Mucosa of descending colon (tissue), 3 donors: Measurements from ENCODE around the gene ASXL2. TPM values are rescaled to one million over a fixed set of nuclear protein-coding genes. Genes with fewer than 3 reads are reported as not detected.
"Not testable (repeated sequence)": the region's sequence is repeated elsewhere in the genome, so short reads cannot be mapped to it uniquely, and the experiment has no call there.

Experiments used
- ATAC-seq: fragments of 200-7000 bp; cut with Tn5 transposase; one replicate; pipeline ENCODE4 v1.9.1; 2020; ENCODE audit warnings: mild to moderate bottlenecking, moderate library complexity
- DNase-seq, 3 donors: peaks; one replicate each; pipeline ENCODE4 v3.0.0-alpha.2; 2020
- H3K36me3 ChIP-seq: fragments of 200-600 bp; one replicate; pipeline ENCODE4 v1.8.0; 2021; ENCODE audit warnings: low read depth, mild to moderate bottlenecking
- H3K4me1 ChIP-seq: fragments of 200-600 bp; one replicate; pipeline ENCODE4 v1.8.0; 2021; ENCODE audit warnings: low read depth, mild to moderate bottlenecking
- H3K4me3 ChIP-seq: fragments of 200-600 bp; one replicate; pipeline ENCODE4 v1.8.0; 2021; ENCODE audit warnings: mild to moderate bottlenecking
- H3K9me3 ChIP-seq: fragments of 200-600 bp; one replicate; pipeline ENCODE4 v1.8.0; 2021; ENCODE audit warnings: mild to moderate bottlenecking
- intact Hi-C, 2 donors: fragments of 100-400 bp; cut with DNase I in 1 of 2; cut with micrococcal nuclease in 1 of 2; formaldehyde crosslinking; loops; one replicate each; pipeline versions ENCODE4 v1.11.0 to v1.11.1; 2022; cut with DNase I, micrococcal nuclease
- total RNA-seq, 3 donors: library from RNA; stranded (reverse); fragmentation: NEBNext Ultra II Directional in 2 of 3; extraction: Animal tissue kit (Norgen Biotek cat#: 25700) in 2 of 3; gene quantifications; one replicate each; pipeline versions ENCODE4 v1.2.1 to v1.2.4, GENCODE V29; 2021 to 2023
- TF ChIP-seq, protein P1 (sequence below): fragments of 200-600 bp; IDR thresholded peaks from one replicate; pipeline ENCODE4 v1.8.0; 2022; ENCODE audit warnings: antibody characterized with exemption, mild to moderate bottlenecking
- donor health status: DM: no; HTN: no; CAD: no; lungs with moderate emphysema.
- donor health status: DM: no; HTN: no; CAD: no.
- donor health status: DM: no; HTN: yes; CAD: no.

The ASXL2 gene
- total RNA-seq, 3 donors from 2014 or later: 29.9 to 39.2 (median 33.4) TPM

DNA sequence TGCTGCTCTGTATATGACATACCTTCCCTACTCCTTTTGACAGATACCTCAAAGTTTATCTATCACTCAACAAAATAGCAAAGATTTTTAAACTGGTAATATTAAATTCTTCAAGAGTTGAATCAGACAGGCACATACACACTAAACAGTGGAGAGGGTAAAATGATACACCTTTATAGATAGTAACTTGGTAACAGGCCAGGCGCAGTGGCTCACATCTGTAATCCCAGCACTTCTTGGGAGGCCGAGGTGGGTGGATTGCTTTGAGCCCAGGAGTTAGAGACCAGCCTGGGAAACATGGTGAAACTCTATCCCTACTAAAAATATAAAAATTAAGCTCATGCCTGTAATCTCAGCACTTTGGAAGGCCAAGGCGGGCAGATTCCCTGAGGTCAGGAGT, 23.2 kb downstream of the ASXL2 start:
- intact Hi-C loops: no loop called here
- no peaks in the 10 kb centered on the region for H3K9me3 ChIP-seq
- H3K4me1 ChIP-seq: peaks cover 16% of the 10 kb centered on the region
- H3K36me3 ChIP-seq: no peaks in the 10 kb centered on the region
- no peak overlapping the region for H3K4me3 ChIP-seq
- TF ChIP-seq, protein P1, sequence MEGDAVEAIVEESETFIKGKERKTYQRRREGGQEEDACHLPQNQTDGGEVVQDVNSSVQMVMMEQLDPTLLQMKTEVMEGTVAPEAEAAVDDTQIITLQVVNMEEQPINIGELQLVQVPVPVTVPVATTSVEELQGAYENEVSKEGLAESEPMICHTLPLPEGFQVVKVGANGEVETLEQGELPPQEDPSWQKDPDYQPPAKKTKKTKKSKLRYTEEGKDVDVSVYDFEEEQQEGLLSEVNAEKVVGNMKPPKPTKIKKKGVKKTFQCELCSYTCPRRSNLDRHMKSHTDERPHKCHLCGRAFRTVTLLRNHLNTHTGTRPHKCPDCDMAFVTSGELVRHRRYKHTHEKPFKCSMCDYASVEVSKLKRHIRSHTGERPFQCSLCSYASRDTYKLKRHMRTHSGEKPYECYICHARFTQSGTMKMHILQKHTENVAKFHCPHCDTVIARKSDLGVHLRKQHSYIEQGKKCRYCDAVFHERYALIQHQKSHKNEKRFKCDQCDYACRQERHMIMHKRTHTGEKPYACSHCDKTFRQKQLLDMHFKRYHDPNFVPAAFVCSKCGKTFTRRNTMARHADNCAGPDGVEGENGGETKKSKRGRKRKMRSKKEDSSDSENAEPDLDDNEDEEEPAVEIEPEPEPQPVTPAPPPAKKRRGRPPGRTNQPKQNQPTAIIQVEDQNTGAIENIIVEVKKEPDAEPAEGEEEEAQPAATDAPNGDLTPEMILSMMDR: no peak
- DNase-seq (no peak), ATAC-seq (no peak)

DNA sequence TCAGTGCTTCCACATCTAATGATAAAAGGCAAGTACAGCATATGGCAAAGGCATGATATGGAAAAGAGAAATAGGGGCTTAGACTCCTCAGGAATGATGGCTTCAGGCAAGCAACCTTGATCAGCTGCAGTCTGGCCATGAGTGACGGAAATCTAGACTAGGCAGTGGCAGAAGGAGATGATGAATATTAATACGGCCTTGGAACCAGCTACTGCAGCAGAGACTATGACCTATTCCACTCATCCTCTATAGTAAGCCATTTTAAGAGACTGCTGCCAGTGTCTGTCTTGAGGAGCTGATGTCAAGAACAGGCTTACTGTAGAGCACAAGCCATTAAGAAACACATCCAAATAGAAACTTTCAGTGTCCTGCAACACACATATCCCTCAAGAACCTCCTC, 23.7 kb downstream of the ASXL2 start:
- ATAC-seq (no peak), DNase-seq (no peak)
- no peak overlapping the region for H3K4me3 ChIP-seq
- no peaks in the 10 kb centered on the region for H3K9me3 ChIP-seq
- intact Hi-C loops: no loop called here
- H3K36me3 ChIP-seq: no peaks in the 10 kb centered on the region
- H3K4me1 ChIP-seq: peaks cover 11% of the 10 kb centered on the region
- TF ChIP-seq, protein P1: no peak

DNA sequence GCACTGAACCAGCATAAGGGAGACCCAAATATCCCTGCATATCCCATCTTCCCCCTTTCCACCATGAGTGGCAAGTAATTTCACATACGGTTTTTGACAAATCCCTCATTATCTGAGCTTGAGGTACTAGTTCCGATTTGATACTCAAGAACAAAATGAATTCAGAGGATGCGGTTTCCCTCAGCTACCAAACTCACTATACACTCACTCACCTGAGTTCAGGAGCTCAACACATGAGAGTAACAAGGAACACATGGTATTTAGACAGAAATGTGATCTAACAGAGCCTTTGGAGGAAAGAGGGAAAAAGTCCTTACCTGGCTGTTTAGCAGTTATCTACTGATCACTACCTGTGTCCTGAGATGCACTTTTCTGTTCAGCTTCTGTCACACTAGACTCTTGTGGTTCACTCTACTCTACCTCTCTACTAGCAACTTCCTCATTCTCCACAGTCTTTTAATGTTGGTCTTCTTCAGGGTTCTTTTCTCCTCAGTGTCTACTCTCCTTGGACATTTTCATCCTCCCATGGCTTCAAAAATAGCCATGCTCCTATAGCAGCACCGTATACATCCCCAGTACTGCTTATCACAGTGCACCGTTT, 25.1 kb downstream of the ASXL2 start:
- Histone ChIP-seq H3K4me3 (no peak overlapping the region), H3K4me1 (peaks cover 10% of the 10 kb centered on the region), H3K36me3 (no peaks in the 10 kb centered on the region), H3K9me3 (no peaks in the 10 kb centered on the region)
- intact Hi-C loops: no loop called here
- DNase-seq (no peak), ATAC-seq (peak; percentile 29)
- TF ChIP-seq, protein P1: no peak

DNA sequence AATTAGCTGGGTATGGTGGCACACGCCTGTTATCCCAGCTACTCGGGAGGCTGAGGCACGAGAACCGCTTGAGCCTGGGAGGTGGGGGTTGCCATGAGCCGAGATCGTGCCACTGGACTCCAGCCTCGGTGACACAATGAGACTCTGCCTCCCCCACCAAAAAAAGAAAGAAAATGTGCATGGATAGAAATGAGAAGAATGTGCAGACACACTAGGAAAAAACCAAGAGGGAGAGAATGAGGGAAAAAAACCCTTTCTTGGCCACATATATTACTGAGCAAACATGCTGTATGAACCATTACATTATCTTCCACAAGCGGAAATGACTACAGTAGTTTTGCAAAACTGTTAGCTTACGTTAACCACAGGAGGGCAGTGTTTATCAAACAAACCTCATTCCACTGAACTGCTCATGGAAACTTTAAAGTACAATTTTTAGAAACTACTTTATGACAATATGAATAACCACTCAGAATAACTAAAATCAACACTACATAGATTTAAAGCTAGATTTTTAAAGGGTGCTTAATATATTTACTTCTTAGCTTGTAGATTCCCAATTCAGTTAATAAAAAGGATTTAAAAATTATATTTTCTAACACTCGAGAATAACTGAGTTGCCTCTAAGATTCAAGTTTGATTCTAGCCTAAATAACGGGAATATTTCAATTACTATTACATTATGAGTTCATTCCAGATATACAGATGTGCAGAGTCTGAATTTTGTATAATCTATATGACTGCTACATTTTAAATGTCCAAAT, 26.4 kb downstream of the ASXL2 start:
- no peak overlapping the region for H3K4me3 ChIP-seq
- peaks cover 10% of the 10 kb centered on the region for H3K4me1 ChIP-seq
- DNase-seq (peak in 1 of 3 donors; percentile 35), ATAC-seq (peak; percentile 98)
- TF ChIP-seq, protein P1: peak; percentile 46
- intact Hi-C loops: no loop called here
- H3K9me3 ChIP-seq: no peaks in the 10 kb centered on the region
- no peaks in the 10 kb centered on the region for H3K36me3 ChIP-seq

DNA sequence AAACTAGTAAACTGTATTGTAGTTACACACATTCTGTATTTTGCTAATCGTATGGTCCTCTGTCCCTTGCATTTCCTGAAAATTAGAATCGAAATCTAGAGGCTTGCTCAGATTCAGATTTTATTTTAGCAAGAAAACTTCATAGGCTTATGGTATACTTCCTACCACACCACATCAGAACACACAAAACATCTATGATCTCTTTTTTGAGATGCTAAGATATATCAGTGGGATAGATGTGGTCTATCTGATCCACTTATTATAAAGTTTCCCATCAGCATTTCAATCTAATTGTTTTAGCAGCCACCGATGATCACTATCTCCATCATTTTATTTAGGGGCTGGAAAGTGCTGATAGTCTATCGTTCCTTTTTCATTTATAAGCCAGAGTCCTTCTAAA, 27.9 kb downstream of the ASXL2 start:
- H3K36me3 ChIP-seq, intact Hi-C loops, H3K4me3 ChIP-seq, H3K9me3 ChIP-seq, DNase-seq, ATAC-seq: not testable (repeated sequence)
- peaks cover 10% of the 10 kb centered on the region for H3K4me1 ChIP-seq

DNA sequence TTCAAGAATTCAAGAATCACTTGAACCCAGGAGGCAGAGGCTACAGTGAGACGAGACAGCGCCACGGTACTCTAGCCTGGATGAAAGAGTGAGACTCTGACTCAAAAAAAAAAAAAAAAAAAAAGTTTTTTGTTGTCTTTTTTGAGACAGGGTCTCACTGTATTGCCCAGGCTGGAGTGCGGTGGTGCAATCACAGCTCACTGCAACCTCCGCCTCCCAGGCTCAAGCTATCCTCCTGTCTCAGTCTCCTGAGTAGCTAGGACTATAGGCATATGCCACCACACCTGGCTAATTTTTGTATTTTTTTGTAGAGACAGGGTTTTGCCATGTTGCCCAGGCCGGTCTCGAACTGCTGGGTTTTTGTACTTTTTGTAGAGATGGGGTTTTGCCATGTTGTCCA, 28.9 kb downstream of the ASXL2 start:
- H3K4me1 ChIP-seq: peaks cover 10% of the 10 kb centered on the region
- H3K36me3 ChIP-seq, H3K9me3 ChIP-seq, ATAC-seq, DNase-seq, intact Hi-C loops, H3K4me3 ChIP-seq: not testable (repeated sequence)
